Measurements from ENCODE around the gene MACROD1.
"Not testable (repeated sequence)": the region's sequence is repeated elsewhere in the genome, so short reads cannot be mapped to it uniquely, and the experiment has no call there.

Gene MACROD1

DNA sequence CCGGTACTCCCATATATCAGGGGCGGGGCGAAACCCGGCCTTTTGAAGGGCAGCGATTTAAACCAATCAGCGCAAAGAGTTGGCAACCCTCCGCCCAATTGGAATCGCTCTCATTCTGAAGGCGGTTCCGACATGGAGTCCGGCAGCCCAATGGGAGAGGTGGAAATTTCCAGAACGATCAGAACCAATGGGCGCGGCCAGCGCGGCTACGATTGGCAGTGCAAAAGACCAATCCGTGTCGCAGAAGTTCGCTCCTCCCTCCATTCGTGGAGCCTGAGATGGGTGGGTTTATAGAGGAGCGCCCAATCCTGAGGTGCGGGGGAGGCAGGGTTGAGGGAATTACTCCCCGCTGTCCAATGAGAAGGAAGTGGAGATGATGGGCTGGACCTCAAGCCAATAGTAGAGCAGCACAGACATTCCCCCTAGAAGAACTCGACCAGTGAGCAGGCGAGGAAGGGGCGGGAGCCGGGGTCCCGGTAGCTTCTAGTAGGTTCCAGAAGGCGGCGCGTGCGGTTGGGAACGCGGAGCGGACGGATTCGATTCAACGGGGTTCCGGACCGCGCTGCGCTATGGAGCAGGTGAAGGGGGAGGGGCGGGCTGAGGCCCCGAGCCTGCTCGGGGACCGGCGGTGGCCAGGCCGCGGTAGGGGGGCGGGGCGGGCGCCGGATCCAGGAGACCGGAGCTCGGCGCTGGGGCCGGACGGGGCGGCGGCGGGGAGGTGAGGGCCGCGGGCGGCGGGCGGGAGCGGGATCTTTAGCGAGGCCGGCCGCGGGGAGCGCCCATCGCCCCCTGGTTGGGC lies 20.0 kb upstream of the MACROD1 start, which contains the start of gene STIP1:
STIP1 (plus strand) TSS at position 479 of the 799 bp plus-strand sequence; CDS start at position 570, 91 bp downstream.
- DNase-seq (ENCODE audit: low read depth in 1 of 2, low spot score in 1 of 2) = peak; percentile 94 to 99

GRCh38 chr11:64185175-64185692 lies 19.3 kb upstream of the MACROD1 start:
- peak in 1 of 2 donors; percentile 16 for DNase-seq (ENCODE audit: low read depth in 1 of 2, low spot score in 1 of 2)

- DNase-seq (ENCODE audit: low read depth in 1 of 2, low spot score in 1 of 2) = no peak
Measured at GRCh38 chr11:64183890-64184289, 18.0 kb upstream of the MACROD1 start.

DNA sequence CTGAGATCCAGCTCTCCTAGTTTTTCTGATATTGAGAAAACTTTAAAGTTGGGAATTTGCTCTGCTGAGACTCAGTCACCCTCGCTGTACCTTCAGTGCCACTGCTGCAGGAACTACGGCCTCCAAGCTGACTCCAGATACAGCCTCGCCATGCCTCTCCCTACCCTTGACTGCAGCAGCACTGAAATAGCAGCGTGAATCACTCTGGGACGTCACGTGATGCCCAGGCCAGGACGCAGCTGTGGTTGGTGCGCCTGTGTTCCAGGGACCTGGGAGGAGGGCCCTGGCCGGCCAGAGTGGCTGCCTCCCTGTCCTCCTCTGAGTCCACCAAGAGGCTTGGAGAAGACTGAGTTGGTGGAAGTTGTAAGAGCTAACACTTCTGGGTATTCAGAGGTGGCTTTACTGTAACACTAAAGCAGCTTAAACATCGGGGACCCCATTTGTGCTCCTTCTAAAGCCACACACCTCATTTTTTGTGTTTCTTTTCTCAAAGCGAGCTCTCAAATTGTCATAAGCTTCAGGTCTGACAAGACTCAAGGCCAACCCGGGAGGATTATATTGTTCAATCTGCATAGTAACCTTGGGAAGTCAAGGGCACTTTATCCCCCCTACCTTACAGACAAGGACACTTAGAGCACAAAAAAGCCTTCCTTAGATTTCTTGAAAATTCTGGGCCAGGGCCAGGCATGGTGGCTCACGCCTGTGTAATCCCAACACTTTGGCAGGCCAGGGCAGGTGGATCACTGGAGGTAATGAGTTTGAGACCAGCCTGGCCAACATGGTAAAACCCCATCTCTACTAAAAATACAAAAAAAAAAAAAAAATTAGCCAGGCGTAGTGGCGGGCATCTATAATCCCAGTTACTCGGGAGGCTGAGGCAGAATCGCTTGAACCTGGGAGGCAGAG lies 15.8 kb upstream of the MACROD1 start:
- peak in 1 of 2 donors; percentile 21 for DNase-seq (ENCODE audit: low read depth in 1 of 2, low spot score in 1 of 2)

- no peak for DNase-seq (ENCODE audit: low read depth in 1 of 2, low spot score in 1 of 2)
Measured at GRCh38 chr11:64180891-64181290, 15.0 kb upstream of the MACROD1 start.

- DNase-seq (ENCODE audit: low read depth in 1 of 2, low spot score in 1 of 2) = no peak
Measured at GRCh38 chr11:64178951-64179639, 13.2 kb upstream of the MACROD1 start.

DNA sequence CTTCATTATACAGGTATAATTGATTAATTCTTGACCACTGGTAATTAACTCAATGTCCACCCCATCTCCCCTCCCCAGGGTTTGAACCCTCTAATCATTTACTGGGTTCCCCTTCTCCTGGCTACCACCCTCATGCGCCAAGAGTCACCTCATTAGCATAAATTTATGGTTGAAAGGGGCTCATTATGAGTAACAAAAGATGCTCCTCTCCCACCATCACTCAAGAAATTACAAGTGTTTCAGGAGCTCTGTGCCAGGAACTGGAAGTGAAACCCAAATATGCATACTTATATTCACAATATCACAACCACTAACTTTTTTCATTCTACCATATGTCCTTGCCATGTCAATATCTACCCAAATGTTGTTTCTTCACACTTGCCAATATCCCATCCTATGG lies 12.3 kb upstream of the MACROD1 start:
- DNase-seq (ENCODE audit: low read depth in 1 of 2, low spot score in 1 of 2) = no peak

DNA sequence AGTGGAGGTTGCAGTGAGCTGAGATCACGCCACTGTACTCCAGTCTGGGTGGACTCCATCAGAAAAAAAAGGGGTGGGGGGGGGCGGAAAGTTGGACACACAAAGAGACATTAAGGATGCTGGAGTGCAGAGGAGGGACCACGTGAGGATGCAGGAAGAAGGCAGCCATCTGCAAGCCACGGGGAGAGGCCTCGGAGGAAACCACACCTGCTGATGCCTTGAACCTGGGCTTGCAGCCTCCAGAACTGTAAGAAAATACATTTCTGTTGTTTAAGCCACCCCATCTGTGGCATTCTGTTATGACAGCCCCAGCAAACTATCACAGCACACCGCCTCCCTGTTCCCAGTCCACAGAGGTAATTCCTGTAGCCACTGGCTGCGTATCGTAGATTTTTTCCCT lies 10.8 kb upstream of the MACROD1 start:
- DNase-seq (ENCODE audit: low read depth in 1 of 2, low spot score in 1 of 2) = no peak

GRCh38 chr11:64173616-64174355 lies 7.9 kb upstream of the MACROD1 start:
- no peak for DNase-seq (ENCODE audit: low read depth in 1 of 2, low spot score in 1 of 2)

DNA sequence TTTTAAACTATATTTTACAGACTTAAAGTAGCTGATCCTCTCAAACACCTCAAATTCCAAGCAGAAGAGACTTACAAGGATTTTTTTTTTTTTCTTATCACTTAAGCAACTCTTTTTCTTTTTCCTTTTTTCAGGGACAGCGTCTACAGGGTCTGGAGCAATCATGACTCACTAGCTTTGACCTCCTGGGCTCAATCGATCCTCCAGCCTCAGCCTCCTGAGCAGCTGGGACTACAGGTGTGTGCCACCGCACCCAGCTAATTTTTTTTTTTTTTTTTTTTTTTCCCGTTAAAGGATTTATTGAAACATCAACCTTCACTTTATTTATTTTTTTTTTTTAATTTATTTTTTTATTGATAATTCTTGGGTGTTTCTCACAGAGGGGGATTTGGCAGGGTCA lies 4.5 kb upstream of the MACROD1 start:
- no peak for DNase-seq (ENCODE audit: low read depth in 1 of 2, low spot score in 1 of 2)

GRCh38 chr11:64165481-64165841 lies 452 bp downstream of the MACROD1 start:
- no peak for DNase-seq (ENCODE audit: low read depth in 1 of 2, low spot score in 1 of 2)

DNA sequence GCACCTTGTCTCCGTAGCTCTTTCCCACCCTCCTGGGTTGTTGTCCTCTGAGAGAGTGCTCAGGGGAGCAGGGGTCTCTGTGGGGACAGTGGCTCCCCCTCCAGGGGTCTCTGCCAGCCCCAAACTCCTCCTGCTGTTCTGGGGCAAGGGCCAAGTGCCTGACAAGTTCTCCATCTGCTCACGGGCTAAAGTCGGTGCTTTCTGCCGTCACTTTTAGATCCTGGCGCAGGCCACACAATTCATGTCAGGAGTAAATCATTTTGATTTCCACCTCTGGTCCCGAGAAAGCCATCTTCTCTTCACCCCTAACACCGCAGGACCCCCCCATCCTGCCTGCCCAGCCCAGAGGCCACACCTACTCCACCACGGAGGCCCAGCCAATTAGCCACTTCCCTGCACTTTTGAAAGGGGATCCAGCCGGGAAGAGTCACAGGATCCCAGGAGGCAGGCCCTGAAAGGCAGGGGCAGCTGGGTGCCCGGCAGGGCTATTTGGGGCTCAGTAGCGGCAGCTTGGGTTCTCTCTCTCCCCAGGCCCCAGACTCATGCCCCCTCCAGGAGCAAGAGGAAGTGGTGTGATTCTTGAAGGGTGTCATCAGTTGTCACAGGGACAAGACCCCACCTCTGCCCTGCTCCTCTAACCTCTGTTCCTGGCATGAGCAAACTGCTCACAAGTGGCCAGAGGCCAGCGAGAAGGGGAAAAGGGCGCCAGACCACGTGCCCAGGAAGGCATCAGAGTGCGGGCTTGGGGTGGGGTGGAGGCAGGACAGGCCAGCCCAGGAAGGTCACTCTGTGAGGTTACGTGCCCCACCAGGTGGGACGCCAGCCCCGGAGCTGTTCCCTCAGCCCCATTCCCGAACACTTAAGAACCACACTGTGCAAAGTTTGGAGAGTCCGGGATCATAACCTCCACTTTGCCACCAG lies 1.3 kb downstream of the MACROD1 start:
- DNase-seq (ENCODE audit: low read depth in 1 of 2, low spot score in 1 of 2) = no peak

DNA sequence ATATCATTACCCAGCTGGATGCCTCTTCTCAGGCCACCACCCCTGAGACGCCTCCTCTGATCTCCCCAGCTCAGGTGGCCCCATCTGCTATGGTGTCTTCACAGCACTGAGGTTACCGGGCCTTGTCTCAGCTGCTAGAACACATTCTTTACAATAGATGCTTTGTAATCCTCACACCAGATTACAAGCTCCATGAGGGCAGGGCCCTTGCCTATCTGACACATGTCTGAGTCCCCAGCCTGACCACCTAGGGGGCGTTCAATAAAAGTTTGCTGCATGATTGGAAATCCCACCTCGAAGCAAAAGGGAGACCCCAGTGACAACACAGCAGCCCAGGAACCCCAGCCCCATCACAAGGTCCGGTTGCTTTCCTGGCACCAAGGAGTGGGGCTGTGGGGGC lies 2.0 kb downstream of the MACROD1 start:
- DNase-seq (ENCODE audit: low read depth in 1 of 2, low spot score in 1 of 2) = no peak

DNA sequence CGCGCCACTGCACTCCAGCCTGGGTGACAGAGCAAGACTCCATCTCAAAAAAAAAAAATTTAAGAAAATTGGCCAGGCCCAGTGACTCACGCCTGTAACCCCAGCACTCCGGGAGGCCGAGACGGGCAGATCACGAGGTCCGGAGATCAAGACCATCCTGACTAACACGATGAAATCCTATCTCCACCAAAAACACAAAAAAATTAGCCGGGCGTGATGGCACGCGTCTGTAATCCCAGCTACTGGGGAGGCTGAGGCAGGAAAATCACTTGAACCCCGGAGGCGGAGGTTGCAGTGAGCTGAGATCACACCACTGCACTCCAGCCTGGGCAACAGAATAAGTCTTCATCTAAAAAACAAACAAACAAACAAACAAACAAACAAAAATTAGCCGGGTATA lies 3.1 kb downstream of the MACROD1 start:
- not testable (repeated sequence) for DNase-seq (ENCODE audit: low read depth in 1 of 2, low spot score in 1 of 2)

- no peak for DNase-seq (ENCODE audit: low read depth in 1 of 2, low spot score in 1 of 2)
Measured at GRCh38 chr11:64161037-64161436, 4.9 kb downstream of the MACROD1 start.

GRCh38 chr11:64157631-64158394 lies 8.1 kb downstream of the MACROD1 start:
- no peak for DNase-seq (ENCODE audit: low read depth in 1 of 2, low spot score in 1 of 2)

DNA sequence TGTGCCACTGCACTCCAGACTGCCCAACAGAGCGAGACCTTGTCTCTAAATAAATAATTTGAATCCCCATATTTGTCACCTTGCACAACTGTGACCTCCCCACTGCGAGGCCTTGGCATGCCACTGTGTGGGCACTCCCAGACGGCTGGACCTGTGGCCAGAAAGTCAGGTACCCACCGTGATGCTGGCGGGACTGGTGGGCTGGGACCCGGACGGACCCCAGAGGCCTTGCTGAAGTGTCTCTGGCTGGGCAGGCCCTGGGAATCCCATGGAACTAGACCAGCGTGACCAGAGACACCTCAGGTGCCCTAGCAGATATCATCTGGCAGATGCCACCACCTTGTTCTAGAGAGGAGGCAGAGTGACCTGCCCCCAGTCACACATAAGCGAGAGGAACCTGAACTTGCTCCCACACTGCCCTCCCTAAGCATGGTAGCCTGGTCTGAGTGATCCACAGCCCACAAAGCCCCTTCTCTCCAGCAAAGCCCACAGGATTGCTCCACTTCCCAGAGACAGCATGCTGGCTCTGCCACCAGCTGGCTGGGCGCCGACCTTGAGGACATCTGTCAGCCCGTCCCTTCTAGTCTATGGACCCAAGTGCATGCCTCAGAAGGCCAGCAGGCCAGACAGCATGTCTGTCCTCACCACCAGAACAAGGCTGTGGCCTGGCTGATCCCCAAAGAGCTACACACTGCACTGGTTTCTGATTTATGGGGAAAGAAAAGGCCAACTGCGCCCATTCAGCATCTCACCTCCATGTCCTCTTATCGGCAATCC lies 9.5 kb downstream of the MACROD1 start:
- no peak for DNase-seq (ENCODE audit: low read depth in 1 of 2, low spot score in 1 of 2)

GRCh38 chr11:64153812-64154211 lies 12.1 kb downstream of the MACROD1 start:
- DNase-seq (ENCODE audit: low read depth in 1 of 2, low spot score in 1 of 2) = no peak
